Measurements from ENCODE around the gene HOXD9. TPM values are rescaled to one million over a fixed set of nuclear protein-coding genes. Genes with fewer than 3 reads are reported as not detected.

Gene HOXD9
- polyA plus RNA-seq, 4 donors: 0.27 to 1.9 (median 0.28) TPM; not detected in 1

GRCh38 chr2:176083796-176084261 is 38.7 kb upstream of the HOXD9 start, which contains the start of gene EVX2:
TSS of gene EVX2 (minus strand) at chr2:176083962. CDS start at chr2:176083776, 186 bp downstream.
- 11 to 17% (median 14%) methylated on average over 27 of the region's 27 CpGs for WGBS, 3 donors
- DNase-seq (no peak), FAIRE-seq (no peak)
- no peaks in the 10 kb centered on the region for H3K36me3 ChIP-seq (ENCODE audit: control insufficient read depth in 3 of 3, insufficient read depth in 2 of 3, low read depth in 1 of 3, low read length in 3 of 3)
- peaks cover 28 to 98% (median 85%) of the 10 kb centered on the region in 3 donors for H3K27me3 ChIP-seq (ENCODE audit: control insufficient read depth in 3 of 3, insufficient read depth in 3 of 3, low read length in 3 of 3)
- H3K9me3 ChIP-seq (ENCODE audit: control insufficient read depth in 2 of 2, insufficient read depth in 1 of 2, low read depth in 1 of 2, low read length in 1 of 2): peaks cover 0 to 21% of the 10 kb centered on the region in 2 donors
- H3K4me1 ChIP-seq (ENCODE audit: control insufficient read depth in 3 of 3, insufficient read depth in 2 of 3, low read depth in 1 of 3, low read length in 2 of 3): peaks cover 0 to 11% (median 4%) of the 10 kb centered on the region in 3 donors
- no peak within 1 kb of the TSS for H3K4me3 ChIP-seq (ENCODE audit: low read depth in 1 of 3, low read length in 3 of 3)
- H3K27ac ChIP-seq (ENCODE audit: low read depth in 1 of 3, low read length in 2 of 3): no peak within 1 kb of the TSS

- WGBS, 3 donors: 3 to 6% (median 6%) methylated on average over 26 of the region's 26 CpGs
- Histone ChIP-seq H3K27me3 (ENCODE audit: control insufficient read depth in 3 of 3, insufficient read depth in 3 of 3, low read length in 3 of 3) (peaks cover 26 to 98% (median 86%) of the 10 kb centered on the region in 3 donors), H3K36me3 (ENCODE audit: control insufficient read depth in 3 of 3, insufficient read depth in 2 of 3, low read depth in 1 of 3, low read length in 3 of 3) (no peaks in the 10 kb centered on the region), H3K4me1 (ENCODE audit: control insufficient read depth in 3 of 3, insufficient read depth in 2 of 3, low read depth in 1 of 3, low read length in 2 of 3) (peaks cover 0 to 11% (median 4%) of the 10 kb centered on the region in 3 donors), H3K4me3 (ENCODE audit: low read depth in 1 of 3, low read length in 3 of 3) (no peak overlapping the region), H3K27ac (ENCODE audit: low read depth in 1 of 3, low read length in 2 of 3) (no peak overlapping the region), H3K9me3 (ENCODE audit: control insufficient read depth in 2 of 2, insufficient read depth in 1 of 2, low read depth in 1 of 2, low read length in 1 of 2) (peaks cover 0 to 22% of the 10 kb centered on the region in 2 donors)
- FAIRE-seq: no peak
- DNase-seq: no peak
These were observed 37.9 kb upstream of the HOXD9 start for GRCh38 chr2:176084611-176085119.

- Histone ChIP-seq H3K9me3 (ENCODE audit: control insufficient read depth in 2 of 2, insufficient read depth in 1 of 2, low read depth in 1 of 2, low read length in 1 of 2) (peaks cover 0 to 22% of the 10 kb centered on the region in 2 donors), H3K4me1 (ENCODE audit: control insufficient read depth in 3 of 3, insufficient read depth in 2 of 3, low read depth in 1 of 3, low read length in 2 of 3) (peaks cover 0 to 11% (median 2%) of the 10 kb centered on the region in 3 donors), H3K36me3 (ENCODE audit: control insufficient read depth in 3 of 3, insufficient read depth in 2 of 3, low read depth in 1 of 3, low read length in 3 of 3) (no peaks in the 10 kb centered on the region), H3K4me3 (ENCODE audit: low read depth in 1 of 3, low read length in 3 of 3) (no peak overlapping the region), H3K27ac (ENCODE audit: low read depth in 1 of 3, low read length in 2 of 3) (no peak overlapping the region), H3K27me3 (ENCODE audit: control insufficient read depth in 3 of 3, insufficient read depth in 3 of 3, low read length in 3 of 3) (peaks cover 26 to 100% (median 89%) of the 10 kb centered on the region in 3 donors)
- DNase-seq (no peak), FAIRE-seq (no peak)
- WGBS, 3 donors: 5 to 11% (median 9%) methylated on average over 40 of the region's 40 CpGs
These were observed 37.3 kb upstream of the HOXD9 start for GRCh38 chr2:176085120-176085788.

GRCh38 chr2:176085861-176086771 is 36.4 kb upstream of the HOXD9 start:
- Histone ChIP-seq H3K27ac (ENCODE audit: low read depth in 1 of 3, low read length in 2 of 3) (no peak overlapping the region), H3K27me3 (ENCODE audit: control insufficient read depth in 3 of 3, insufficient read depth in 3 of 3, low read length in 3 of 3) (peaks cover 25 to 99% (median 83%) of the 10 kb centered on the region in 3 donors), H3K36me3 (ENCODE audit: control insufficient read depth in 3 of 3, insufficient read depth in 2 of 3, low read depth in 1 of 3, low read length in 3 of 3) (no peaks in the 10 kb centered on the region), H3K4me3 (ENCODE audit: low read depth in 1 of 3, low read length in 3 of 3) (no peak overlapping the region), H3K4me1 (ENCODE audit: control insufficient read depth in 3 of 3, insufficient read depth in 2 of 3, low read depth in 1 of 3, low read length in 2 of 3) (peaks cover 0 to 11% (median 0%) of the 10 kb centered on the region in 3 donors), H3K9me3 (ENCODE audit: control insufficient read depth in 2 of 2, insufficient read depth in 1 of 2, low read depth in 1 of 2, low read length in 1 of 2) (peaks cover 0 to 16% of the 10 kb centered on the region in 2 donors)
- FAIRE-seq (no peak), DNase-seq (peak in 1 of 2 donors; percentile 56)
- WGBS, 3 donors: 3 to 9% (median 4%) methylated on average over 43 to 46 of the region's 46 CpGs

GRCh38 chr2:176087330-176088047 is 35.0 kb upstream of the HOXD9 start:
- H3K36me3 ChIP-seq (ENCODE audit: control insufficient read depth in 3 of 3, insufficient read depth in 2 of 3, low read depth in 1 of 3, low read length in 3 of 3): no peaks in the 10 kb centered on the region
- FAIRE-seq: no peak
- H3K4me3 ChIP-seq (ENCODE audit: low read depth in 1 of 3, low read length in 3 of 3): no peak overlapping the region
- no peak for DNase-seq
- no peak overlapping the region for H3K27ac ChIP-seq (ENCODE audit: low read depth in 1 of 3, low read length in 2 of 3)
- WGBS, 3 donors: 29 to 35% (median 30%) methylated on average over 29 of the region's 29 CpGs
- peaks cover 22 to 98% (median 82%) of the 10 kb centered on the region in 3 donors for H3K27me3 ChIP-seq (ENCODE audit: control insufficient read depth in 3 of 3, insufficient read depth in 3 of 3, low read length in 3 of 3)
- H3K9me3 ChIP-seq (ENCODE audit: control insufficient read depth in 2 of 2, insufficient read depth in 1 of 2, low read depth in 1 of 2, low read length in 1 of 2): peaks cover 0 to 11% of the 10 kb centered on the region in 2 donors
- peaks cover 0 to 11% (median 0%) of the 10 kb centered on the region in 3 donors for H3K4me1 ChIP-seq (ENCODE audit: control insufficient read depth in 3 of 3, insufficient read depth in 2 of 3, low read depth in 1 of 3, low read length in 2 of 3)

- 3 to 6% (median 5%) methylated on average over 45 to 49 of the region's 49 CpGs for WGBS, 3 donors
- Histone ChIP-seq H3K27ac (ENCODE audit: low read depth in 1 of 3, low read length in 2 of 3) (no peak overlapping the region), H3K27me3 (ENCODE audit: control insufficient read depth in 3 of 3, insufficient read depth in 3 of 3, low read length in 3 of 3) (peaks cover 19 to 95% (median 78%) of the 10 kb centered on the region in 3 donors), H3K36me3 (ENCODE audit: control insufficient read depth in 3 of 3, insufficient read depth in 2 of 3, low read depth in 1 of 3, low read length in 3 of 3) (no peaks in the 10 kb centered on the region), H3K4me3 (ENCODE audit: low read depth in 1 of 3, low read length in 3 of 3) (peak overlapping the region in 2 of 3 donors; percentile 29 to 35), H3K9me3 (ENCODE audit: control insufficient read depth in 2 of 2, insufficient read depth in 1 of 2, low read depth in 1 of 2, low read length in 1 of 2) (peaks cover 0 to 6% of the 10 kb centered on the region in 2 donors), H3K4me1 (ENCODE audit: control insufficient read depth in 3 of 3, insufficient read depth in 2 of 3, low read depth in 1 of 3, low read length in 2 of 3) (peaks cover 0 to 13% (median 0%) of the 10 kb centered on the region in 3 donors)
- FAIRE-seq (no peak), DNase-seq (peak; percentile 50 to 70)
These were observed 34.2 kb upstream of the HOXD9 start for GRCh38 chr2:176088048-176088936.

Data from small intestine (tissue), 7 donors.